ENCODE results near the gene HPS4.

Gene HPS4

DNA sequence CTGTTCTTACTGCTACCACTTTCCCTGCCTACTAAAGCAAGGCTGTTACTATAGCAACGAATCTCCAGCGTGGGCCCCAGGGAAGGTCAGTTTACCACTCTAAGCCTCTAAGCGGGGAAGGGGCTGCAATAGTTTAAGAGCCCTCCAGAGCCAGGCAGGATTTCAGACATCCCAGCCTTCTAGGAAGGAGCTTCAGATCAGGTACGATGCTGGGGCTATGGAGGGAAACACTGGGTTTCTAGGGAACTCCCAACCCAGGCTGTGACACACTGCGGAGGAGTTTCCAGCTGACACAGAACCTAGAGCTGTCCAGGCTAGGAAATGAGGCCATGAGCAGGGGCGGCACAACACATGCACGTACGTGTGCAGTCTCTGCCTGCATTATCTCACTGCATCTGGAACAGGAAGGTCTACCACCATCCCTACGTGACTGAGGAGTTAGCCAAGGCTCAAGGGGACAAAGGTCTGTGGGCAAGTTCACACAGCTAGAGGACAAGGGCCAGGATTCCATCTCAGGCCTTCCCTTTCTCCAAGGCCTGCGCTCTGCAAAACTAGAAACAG lies 20.4 kb downstream of the HPS4 start:
- no peak for DNase-seq

DNA sequence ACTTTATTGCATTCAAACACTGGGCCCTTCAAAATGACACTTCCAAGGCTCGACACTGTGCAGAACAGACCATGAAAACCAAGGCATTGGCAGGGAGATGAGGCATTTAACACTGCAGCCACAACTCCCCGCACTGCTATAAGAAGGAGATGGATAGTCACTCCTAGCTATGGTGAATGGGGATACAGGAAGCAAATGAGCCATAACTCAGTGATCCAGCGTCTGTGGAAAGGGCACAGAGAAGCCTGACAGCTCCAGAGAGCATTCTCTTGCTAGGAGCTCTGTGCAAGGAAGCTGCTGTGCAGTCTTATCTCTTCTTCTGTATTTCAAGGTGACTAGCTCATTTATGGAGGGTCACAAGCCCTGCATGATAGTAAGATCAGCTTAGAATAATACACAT lies 20.9 kb downstream of the HPS4 start:
- no peak for DNase-seq

DNA sequence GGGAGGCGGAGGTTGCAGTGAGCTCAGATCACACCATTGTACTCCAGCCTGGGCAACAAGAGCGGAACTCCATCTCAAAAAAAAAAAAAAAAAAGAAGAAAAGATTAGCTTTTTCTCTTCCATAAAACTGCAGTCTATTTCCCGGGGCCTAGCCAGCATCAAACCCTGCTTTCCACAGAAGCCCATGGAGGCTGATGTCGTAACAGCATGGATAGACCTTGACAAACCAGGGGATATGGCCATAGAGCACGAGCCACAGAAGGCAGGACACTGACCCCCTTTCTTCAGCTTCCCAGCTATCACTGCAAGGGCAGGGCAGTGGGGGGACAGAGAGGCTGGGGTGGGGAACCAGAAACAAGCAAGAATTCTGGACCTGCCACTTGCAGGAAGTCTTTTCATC lies 21.5 kb downstream of the HPS4 start:
- no peak for DNase-seq

- peak; percentile 22 for DNase-seq
Measured at GRCh38 chr22:26461188-26461810, 22.3 kb downstream of the HPS4 start.

DNA sequence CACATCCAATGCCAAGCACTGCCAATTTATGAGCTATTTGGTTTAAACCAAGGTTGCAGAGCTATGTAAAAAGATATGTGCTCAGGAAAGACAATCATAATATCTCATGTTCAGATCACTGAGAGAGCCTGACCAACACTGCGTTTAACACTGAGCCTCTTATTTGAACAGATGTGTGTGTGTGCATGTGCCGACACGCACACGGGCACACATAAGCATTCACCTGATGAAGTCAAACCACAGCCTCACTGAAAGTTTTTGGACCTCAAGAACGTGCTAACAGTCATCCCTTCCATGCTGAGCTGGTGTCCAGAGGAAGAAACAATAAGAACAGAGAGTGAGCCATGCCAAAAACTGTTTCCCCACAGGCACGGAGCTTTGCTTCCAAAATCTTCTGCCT lies 23.4 kb downstream of the HPS4 start:
- DNase-seq = no peak

- DNase-seq = no peak
Measured at GRCh38 chr22:26457661-26458272, 25.8 kb downstream of the HPS4 start.

- no peak for DNase-seq
Measured at GRCh38 chr22:26453812-26454500, 29.6 kb downstream of the HPS4 start.

DNA sequence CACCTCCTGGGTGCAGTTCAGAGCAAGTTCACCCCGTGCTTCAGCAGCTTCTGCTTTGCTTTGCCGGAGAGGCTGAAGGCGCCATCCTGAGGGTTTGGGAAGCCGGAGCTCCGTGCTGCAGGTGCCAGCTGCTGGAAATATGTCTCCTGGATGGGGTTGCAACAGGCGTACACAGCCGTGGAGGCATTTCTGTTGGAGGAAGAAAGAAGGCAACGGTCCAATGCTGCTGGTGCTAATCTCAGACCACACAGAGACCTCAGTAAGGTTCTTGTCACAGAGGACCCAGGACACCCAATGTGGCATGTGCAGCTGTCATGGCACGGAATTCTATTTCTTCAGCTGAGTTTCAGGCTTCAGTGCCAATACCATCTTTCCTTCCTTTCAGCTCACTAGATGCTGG lies 30.4 kb downstream of the HPS4 start:
- DNase-seq = no peak

DNA sequence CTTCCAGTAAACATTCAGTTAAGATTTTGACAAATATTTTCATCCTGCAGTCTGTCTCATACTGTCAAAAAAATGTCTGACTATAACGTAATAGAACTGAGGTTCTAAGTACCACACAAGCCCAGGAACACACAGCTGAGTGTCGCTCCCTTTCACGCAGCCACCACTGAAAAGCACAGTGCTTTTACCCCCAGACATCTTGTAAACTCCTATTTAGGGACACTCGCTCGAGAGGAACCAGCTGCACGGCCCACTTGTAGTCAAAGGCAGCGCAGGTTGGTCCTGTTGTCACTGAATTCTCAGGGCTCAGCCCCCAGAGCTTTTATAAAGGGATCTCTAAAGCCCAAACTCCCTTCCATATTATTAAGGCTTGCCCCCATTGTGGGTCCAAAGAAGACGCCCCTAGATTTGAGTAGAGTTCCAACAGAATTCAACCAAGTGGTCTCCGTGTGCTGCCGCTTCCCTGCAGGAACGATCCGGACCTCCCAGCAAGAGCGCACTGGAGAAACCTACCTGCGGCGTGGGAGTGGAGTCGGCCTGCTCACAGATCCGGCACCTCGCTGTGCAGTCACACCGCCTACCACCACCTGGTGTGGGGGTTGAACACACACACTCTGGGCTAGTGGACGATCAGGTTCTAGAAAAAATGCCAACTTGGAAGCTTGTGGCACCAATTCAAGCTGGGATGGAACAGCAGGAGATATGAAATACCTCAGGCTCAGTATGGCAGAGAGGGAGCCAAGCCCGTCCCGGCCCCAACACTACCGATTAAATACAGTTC lies 31.2 kb downstream of the HPS4 start:
- no peak for DNase-seq

GRCh38 chr22:26450453-26451185 lies 33.0 kb downstream of the HPS4 start:
- DNase-seq = peak; percentile 69

GRCh38 chr22:26448941-26449340 lies 34.6 kb downstream of the HPS4 start:
- DNase-seq = no peak

DNA sequence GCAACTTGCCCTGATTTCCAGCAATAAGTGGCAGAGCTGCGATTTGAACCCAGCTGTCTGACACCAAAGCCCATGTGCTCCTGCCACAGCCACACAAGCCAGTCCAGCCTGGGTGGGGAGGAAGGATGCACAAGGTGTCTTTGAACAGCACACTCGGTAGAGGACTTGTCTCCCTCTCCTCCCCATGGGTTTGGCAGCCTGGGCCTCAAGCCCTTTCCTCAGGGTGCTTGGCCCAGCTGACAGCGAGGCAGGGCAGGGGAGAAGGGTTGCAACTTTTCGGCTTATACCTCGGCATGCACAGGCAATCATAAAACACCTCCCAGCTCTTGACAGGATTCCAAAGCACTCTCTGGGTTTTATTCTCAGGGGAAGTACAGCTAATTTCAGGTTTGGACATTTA lies 35.2 kb downstream of the HPS4 start:
- no peak for DNase-seq

DNA sequence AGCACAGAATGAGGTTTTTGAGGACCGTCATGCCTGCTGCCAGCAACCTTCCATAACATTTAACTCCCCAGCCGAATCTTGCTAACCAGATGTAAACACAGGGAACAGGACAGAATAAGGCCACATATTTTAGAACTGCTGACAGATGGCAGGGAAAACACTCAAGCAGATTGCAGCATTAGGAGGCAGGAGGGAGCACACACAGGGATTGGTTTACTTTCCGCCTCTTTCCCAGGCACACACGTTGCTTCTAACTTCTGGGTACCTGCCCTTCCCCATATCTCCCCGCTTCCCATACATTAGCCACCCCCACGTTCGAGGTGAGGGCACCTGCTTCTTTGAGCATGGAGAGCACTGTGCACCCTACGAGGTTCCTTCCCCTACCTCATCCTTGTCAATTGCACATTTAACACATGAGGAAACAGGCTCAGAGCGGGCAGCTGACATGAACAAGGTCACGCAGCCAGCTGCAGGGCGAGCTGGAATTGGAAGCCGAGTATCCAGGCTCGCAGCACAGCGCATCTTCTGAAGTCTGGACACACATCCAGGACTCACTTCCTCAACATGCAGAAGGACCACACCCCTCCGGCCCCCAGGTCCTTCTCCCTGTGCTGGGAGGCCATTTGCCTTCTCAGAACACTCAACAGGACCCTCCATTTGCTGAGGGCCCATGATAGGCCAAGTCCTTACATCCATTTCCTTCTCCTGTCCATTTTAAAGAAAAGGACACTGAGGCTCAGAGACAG lies 35.8 kb downstream of the HPS4 start:
- DNase-seq = peak; percentile 70

DNA sequence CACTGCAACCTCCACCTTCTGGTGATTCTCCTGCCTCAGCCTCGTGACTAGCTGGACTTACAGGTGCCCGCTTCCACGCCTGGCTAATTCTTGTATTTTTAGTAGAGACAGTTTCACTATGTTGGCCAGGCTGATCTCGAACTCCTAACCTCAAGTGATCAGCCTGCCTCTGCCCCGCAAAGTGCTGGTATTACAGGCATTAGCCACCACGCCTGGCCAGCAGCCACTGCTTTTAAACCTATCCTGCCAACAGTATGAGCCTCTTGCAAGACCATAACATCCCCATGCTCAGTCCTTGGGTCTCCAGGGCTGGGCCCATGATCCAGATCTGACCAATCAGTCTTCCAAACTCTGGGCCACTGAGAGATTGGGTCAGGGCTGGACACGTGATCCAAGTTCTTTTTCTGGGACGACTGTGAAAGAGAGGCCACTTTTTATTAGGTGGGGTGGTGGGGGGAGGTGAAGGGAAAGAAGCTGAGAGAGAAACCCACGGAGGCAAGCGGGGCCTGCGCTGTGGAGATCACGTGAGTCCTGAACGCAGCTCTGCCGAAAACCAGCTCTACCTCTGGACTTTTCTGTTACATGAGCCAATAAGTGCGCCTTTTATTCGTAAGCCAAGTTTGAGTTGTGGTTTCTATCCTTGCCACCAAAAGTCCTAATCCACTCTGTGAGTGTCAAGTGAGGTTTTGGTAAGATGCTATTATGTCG lies 36.6 kb downstream of the HPS4 start:
- no peak for DNase-seq

- DNase-seq = no peak
Measured at GRCh38 chr22:26445577-26446275, 37.9 kb downstream of the HPS4 start.

DNA sequence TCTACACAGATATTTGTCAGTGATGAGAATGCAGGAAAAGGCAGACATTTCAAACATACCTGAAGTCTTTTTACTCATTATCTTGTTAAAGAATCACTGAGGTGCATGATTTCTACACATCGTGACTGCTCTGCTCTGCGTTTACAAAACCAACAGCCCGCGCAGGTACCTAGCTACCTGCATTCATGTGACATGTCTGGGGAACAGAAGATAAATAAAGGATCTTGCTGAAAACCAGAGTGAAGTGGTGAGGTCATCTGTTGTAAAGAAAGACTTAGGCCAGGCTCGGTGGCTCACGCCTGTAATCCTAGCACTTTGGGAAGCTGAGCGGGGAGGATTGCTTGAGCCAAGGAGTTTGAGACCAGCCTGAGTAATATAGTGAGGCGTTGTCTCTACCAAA lies 38.8 kb downstream of the HPS4 start:
- no peak for DNase-seq

DNA sequence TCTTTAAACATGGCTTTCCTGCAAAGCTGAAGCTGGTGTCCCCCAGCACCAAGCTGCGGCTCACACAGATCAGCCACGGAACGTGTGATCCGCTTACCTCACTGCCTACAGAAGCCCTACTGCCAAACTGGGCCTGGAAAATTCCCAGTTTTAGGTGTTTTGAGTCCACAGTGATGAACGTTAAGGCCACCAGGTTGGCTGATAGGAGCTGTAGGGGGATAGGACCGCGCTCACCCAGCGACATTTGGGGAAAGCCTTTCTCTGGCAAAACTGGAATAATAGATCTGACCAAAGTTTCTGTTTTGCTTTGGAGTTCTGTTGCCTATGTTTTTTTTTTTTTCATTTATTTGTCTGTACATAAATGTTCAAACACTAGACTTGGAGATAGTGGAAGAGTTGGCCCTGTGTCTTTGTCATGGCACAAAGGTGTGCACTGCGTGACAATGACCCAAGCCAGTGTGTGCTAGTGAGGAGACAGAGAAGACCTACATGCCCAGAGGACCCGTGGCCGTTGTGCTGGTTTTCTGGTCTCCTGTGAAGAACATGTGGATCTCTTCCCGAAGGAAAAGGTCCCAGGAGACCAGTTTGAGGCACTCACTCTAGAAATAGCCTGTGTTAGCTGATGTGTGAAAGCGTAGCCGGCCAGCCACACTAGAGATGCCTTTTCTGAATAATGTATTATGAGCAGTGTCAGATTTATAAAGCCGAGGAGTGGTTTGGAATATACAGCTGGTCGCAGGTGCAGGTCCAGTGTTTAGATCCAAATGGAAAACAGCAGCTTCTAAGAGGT lies 39.5 kb downstream of the HPS4 start:
- peak; percentile 48 for DNase-seq

DNA sequence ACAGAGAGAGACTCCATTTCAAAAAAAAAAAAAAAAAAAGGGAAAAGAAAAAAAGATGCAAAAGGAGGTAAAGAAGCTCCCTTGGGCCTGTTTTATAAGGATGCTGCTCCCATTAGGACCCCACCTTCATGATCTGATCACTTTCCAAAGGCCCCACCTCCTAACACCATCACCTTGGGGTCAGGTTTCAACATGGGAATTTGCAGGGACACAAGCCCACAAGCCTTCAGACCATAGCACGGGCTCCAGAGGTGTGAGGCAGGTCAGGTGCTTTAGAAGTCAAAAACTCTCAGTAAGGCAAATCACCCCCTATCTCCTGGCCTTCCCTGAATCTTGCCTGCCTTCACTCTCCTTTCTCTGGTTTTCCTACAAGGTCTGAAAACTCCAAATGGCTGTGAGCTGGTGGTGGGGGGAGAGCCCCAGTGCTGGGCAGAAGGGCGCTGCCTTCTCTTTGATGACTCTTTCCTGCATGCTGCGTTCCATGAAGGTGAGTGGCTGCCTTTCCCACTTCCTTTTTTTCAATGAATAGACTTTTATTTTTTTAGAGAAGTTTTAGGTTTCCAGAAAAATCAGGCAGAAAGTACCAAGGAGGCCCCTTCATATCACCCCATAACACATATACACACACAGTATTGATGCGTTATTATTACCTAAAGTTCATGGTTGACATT lies 41.4 kb downstream of the HPS4 start:
- no peak for DNase-seq

- no peak for DNase-seq
Measured at GRCh38 chr22:26439559-26439958, 44.0 kb downstream of the HPS4 start.
